Epithelial cell of proximal tubule (primary cell): ENCODE measurements around the gene UNC93B1. TPM values are rescaled to one million over a fixed set of nuclear protein-coding genes. Genes with fewer than 3 reads are reported as not detected.

Source experiments
- DNase-seq: peaks from one replicate; pipeline ENCODE4 v3.0.0-alpha.2; 2011; ENCODE audit warnings: low read depth
- H3K4me3 ChIP-seq: 2 replicates; pipeline ENCODE4 v1.5.1; 2011; ENCODE audit warnings: low read depth, mild to moderate bottlenecking, low read length
- CTCF ChIP-seq: conservative IDR thresholded peaks from 2 replicates; pipeline ENCODE4 v1.5.1; 2012; ENCODE audit warnings: low read depth, mild to moderate bottlenecking, low read length
- total RNA-seq: library from RNA; depleted of rRNA; stranded (reverse); fragments of >200 nt; gene quantifications from 2 replicates; pipeline ENCODE4 v1.2.3, GENCODE V29; 2015

Gene UNC93B1
- total RNA-seq: 16.3 and 37.4 TPM in 2 replicates

- TF ChIP-seq CTCF: no peak
- no peak for DNase-seq
- peak within 1 kb of the TSS; percentile 65 for H3K4me3 ChIP-seq
These were observed at the start of gene UNC93B1 for GRCh38 chr11:68003846-68004550. Gene UNC93B1 (minus strand): TSS chr11:68004097. CDS start chr11:68004043, 54 bp downstream.

GRCh38 chr11:68053117-68053516, 49.2 kb upstream of the UNC93B1 start:
- no peak for TF ChIP-seq CTCF
- DNase-seq: no peak
- H3K4me3 ChIP-seq: no peak overlapping the region

GRCh38 chr11:68052137-68052873, 48.4 kb upstream of the UNC93B1 start:
- H3K4me3 ChIP-seq: no peak overlapping the region
- DNase-seq: no peak
- no peak for TF ChIP-seq CTCF

GRCh38 chr11:68051191-68052136, 47.6 kb upstream of the UNC93B1 start:
- TF ChIP-seq CTCF: no peak
- DNase-seq: no peak
- H3K4me3 ChIP-seq: no peak overlapping the region

GRCh38 chr11:68050371-68050841, 46.5 kb upstream of the UNC93B1 start:
- no peak for DNase-seq
- no peak for TF ChIP-seq CTCF
- H3K4me3 ChIP-seq: no peak overlapping the region

GRCh38 chr11:68049509-68050370, 45.8 kb upstream of the UNC93B1 start:
- no peak for DNase-seq
- no peak for TF ChIP-seq CTCF
- no peak overlapping the region for H3K4me3 ChIP-seq
